HEK293 (cell line): ENCODE data around the gene MYOF.

Experiments used
- GLI2 ChIP-seq: fragments of 450-650 bp; formaldehyde crosslinking; IDR thresholded peaks from 2 replicates; pipeline ENCODE4; 2017; ENCODE audit warnings: missing biosample characterization, missing genetic modification characterization, low read depth, borderline replicate concordance
- KLF7 ChIP-seq: fragments of 450-650 bp; formaldehyde crosslinking; IDR thresholded peaks from 2 replicates; pipeline ENCODE4 v1.5.1; 2016; ENCODE audit warnings: missing biosample characterization, missing genetic modification characterization, borderline replicate concordance
- PRDM4 ChIP-seq: fragments of 450-650 bp; formaldehyde crosslinking; IDR thresholded peaks from 2 replicates; pipeline ENCODE4 v1.5.1; 2017; ENCODE audit warnings: missing biosample characterization, missing genetic modification characterization
- PRDM6 ChIP-seq: fragments of 450-650 bp; formaldehyde crosslinking; IDR thresholded peaks from 2 replicates; pipeline ENCODE4 v1.5.1; 2017; ENCODE audit warnings: missing biosample characterization, missing genetic modification characterization
- TRIM28 ChIP-seq: IDR thresholded peaks from 2 replicates; pipeline ENCODE4 v1.6.1; 2011; ENCODE audit warnings: low read length, control low read depth, borderline replicate concordance
- YY2 ChIP-seq: fragments of 450-650 bp; formaldehyde crosslinking; IDR thresholded peaks from 2 replicates; pipeline ENCODE4 v1.5.1; 2016; ENCODE audit warnings: missing biosample characterization, missing genetic modification characterization
- ZBTB49 ChIP-seq: fragments of 450-650 bp; formaldehyde crosslinking; IDR thresholded peaks from 2 replicates; pipeline ENCODE4 v1.5.1; 2016; ENCODE audit warnings: missing biosample characterization, missing genetic modification characterization, low read depth
- ZBTB7A ChIP-seq: fragments of 450-650 bp; formaldehyde crosslinking; IDR thresholded peaks from 2 replicates; pipeline ENCODE4 v1.5.1; 2016; ENCODE audit warnings: low read depth, missing biosample characterization, missing genetic modification characterization
- ZFHX2 ChIP-seq: fragments of 450-650 bp; formaldehyde crosslinking; conservative IDR thresholded peaks from 2 replicates; pipeline ENCODE4 v1.5.1; 2016; ENCODE audit warnings: missing biosample characterization, missing genetic modification characterization
- ZNF121 ChIP-seq: fragments of 450-650 bp; formaldehyde crosslinking; IDR thresholded peaks from 2 replicates; pipeline ENCODE4 v1.5.1; 2016; ENCODE audit warnings: missing biosample characterization, missing genetic modification characterization
- ZNF248 ChIP-seq: fragments of 450-650 bp; formaldehyde crosslinking; IDR thresholded peaks from 2 replicates; pipeline ENCODE4 v1.5.1; 2017; ENCODE audit warnings: missing biosample characterization, missing genetic modification characterization
- ZNF274 ChIP-seq, 2 experiments: fragments of 200-500 bp in 1 of 2; fragments of 450-650 bp in 1 of 2; sonication (Bioruptor generic) in 1 of 2; formaldehyde crosslinking in 1 of 2; IDR thresholded peaks; 2 replicates each; pipeline versions ENCODE4 v1.5.1 to v1.6.1; 2014 to 2016; ENCODE audit warnings: borderline replicate concordance in 1 of 2, inconsistent platforms in 1 of 2, low read length in 1 of 2, missing biosample characterization in 1 of 2, missing genetic modification characterization in 1 of 2
- ZNF350 ChIP-seq: fragments of 450-650 bp; formaldehyde crosslinking; IDR thresholded peaks from 2 replicates; pipeline ENCODE4 v1.5.0; 2017; ENCODE audit warnings: missing biosample characterization, mild to moderate bottlenecking, missing genetic modification characterization
- ZNF449 ChIP-seq: fragments of 450-650 bp; formaldehyde crosslinking; IDR thresholded peaks from 2 replicates; pipeline ENCODE4 v1.5.1; 2017; ENCODE audit warnings: missing biosample characterization, mild to moderate bottlenecking, missing genetic modification characterization, moderate library complexity
- ZNF521 ChIP-seq: fragments of 450-650 bp; formaldehyde crosslinking; IDR thresholded peaks from 2 replicates; pipeline ENCODE4 v1.5.1; 2017; ENCODE audit warnings: missing biosample characterization, mild to moderate bottlenecking, missing genetic modification characterization
- ZNF623 ChIP-seq: fragments of 450-650 bp; formaldehyde crosslinking; IDR thresholded peaks from 2 replicates; pipeline ENCODE4 v1.5.1; 2016; ENCODE audit warnings: missing biosample characterization, missing genetic modification characterization
- ZNF639 ChIP-seq: fragments of 450-650 bp; formaldehyde crosslinking; IDR thresholded peaks from 2 replicates; pipeline ENCODE4 v1.5.1; 2016; ENCODE audit warnings: missing biosample characterization, missing genetic modification characterization
- ZNF654 ChIP-seq: fragments of 450-650 bp; formaldehyde crosslinking; IDR thresholded peaks from 2 replicates; pipeline ENCODE4 v1.5.1; 2016; ENCODE audit warnings: low read depth, missing biosample characterization, missing genetic modification characterization
- ZNF677 ChIP-seq: fragments of 450-650 bp; IDR thresholded peaks from 2 replicates; pipeline ENCODE4 v1.5.0; 2018; ENCODE audit warnings: missing biosample characterization, mild to moderate bottlenecking, missing genetic modification characterization, moderate library complexity
- ZNF707 ChIP-seq: fragments of 450-650 bp; formaldehyde crosslinking; IDR thresholded peaks from 2 replicates; pipeline ENCODE4 v1.5.1; 2016; ENCODE audit warnings: missing biosample characterization, missing genetic modification characterization
- TF ChIP-seq, protein P1 (sequence below): fragments of 450-650 bp; formaldehyde crosslinking; IDR thresholded peaks from 2 replicates; pipeline ENCODE4 v1.5.1; 2016; ENCODE audit warnings: missing biosample characterization, missing genetic modification characterization
- TF ChIP-seq, protein P2 (sequence below): fragments of 450-650 bp; formaldehyde crosslinking; IDR thresholded peaks from 2 replicates; pipeline ENCODE4 v1.5.1; 2016; ENCODE audit warnings: missing biosample characterization, missing genetic modification characterization
- TF ChIP-seq, protein P3 (sequence below): fragments of 450-650 bp; IDR thresholded peaks from 2 replicates; pipeline ENCODE4 v1.5.1; 2018; ENCODE audit warnings: missing biosample characterization, missing genetic modification characterization

Gene MYOF

DNA sequence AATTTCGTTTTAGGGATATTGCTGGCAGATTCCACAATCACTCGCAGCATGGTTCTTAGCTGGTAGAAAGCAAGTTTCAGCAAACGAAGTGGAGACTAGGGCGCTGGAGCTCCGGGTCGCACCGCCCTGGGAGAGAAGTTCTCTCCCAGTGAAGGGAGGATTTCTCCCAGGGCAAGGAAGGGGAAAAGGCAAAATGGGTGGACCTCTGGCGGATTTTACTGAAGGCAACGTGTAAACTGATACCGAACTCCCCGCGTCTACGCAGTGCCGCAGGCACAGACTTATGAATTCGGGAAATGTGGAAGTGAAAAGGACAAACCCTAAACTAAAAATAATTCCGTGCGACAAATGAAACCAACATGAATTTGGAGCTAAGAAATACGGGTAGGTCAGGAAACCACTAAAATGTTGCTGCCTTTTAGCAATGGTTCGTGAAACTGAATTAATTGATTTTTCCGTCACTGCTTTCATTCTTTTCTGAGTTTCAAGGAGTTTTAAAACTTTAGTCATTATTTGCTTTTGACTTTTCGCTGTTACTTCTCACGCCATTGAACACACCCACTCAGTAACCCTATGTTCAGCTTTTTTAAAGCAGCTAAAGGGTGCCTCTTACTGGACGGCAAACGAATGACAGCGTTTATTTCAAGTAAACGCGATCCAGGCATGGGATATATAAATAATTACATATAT is at the start of gene MYOF (continued):
- TF ChIP-seq ZNF654, result peak; percentile 69
- TF ChIP-seq ZNF449 (tag by site-specific recombination), result no peak
- TF ChIP-seq ZNF639, result no peak
- no peak for TF ChIP-seq ZNF350 (tag by site-specific recombination)
- TF ChIP-seq ZBTB49 (tag by site-specific recombination), result no peak
- TF ChIP-seq ZNF248 (tag by site-specific recombination), result no peak
- no peak for TF ChIP-seq ZNF274 (IDR thresholded peaks at IDR 0.05; ENCODE audit: low read length)
- TF ChIP-seq ZNF274 (tag by site-specific recombination; IDR thresholded peaks at IDR 0.05; ENCODE audit: borderline replicate concordance), result no peak
- TF ChIP-seq ZFHX2 (tag by site-specific recombination), result peak; percentile 64
- TF ChIP-seq ZNF677 (tag by site-specific recombination), result no peak
- no peak for TF ChIP-seq ZBTB7A (tag by site-specific recombination)
- TF ChIP-seq PRDM4 (tag by site-specific recombination), result peak; percentile 6; the same call in 1 of the 2 replicates
- TF ChIP-seq KLF7, result no peak; the same call in 1 of the 2 replicates
- no peak for TF ChIP-seq ZNF707 (tag by site-specific recombination)
- no peak for TF ChIP-seq ZNF521
- peak; percentile 85 for TF ChIP-seq PRDM6 (tag by site-specific recombination)
- TF ChIP-seq, protein P1, sequence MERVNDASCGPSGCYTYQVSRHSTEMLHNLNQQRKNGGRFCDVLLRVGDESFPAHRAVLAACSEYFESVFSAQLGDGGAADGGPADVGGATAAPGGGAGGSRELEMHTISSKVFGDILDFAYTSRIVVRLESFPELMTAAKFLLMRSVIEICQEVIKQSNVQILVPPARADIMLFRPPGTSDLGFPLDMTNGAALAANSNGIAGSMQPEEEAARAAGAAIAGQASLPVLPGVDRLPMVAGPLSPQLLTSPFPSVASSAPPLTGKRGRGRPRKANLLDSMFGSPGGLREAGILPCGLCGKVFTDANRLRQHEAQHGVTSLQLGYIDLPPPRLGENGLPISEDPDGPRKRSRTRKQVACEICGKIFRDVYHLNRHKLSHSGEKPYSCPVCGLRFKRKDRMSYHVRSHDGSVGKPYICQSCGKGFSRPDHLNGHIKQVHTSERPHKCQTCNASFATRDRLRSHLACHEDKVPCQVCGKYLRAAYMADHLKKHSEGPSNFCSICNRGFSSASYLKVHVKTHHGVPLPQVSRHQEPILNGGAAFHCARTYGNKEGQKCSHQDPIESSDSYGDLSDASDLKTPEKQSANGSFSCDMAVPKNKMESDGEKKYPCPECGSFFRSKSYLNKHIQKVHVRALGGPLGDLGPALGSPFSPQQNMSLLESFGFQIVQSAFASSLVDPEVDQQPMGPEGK (tag by site-specific recombination), result no peak
- no peak for TF ChIP-seq YY2 (tag by site-specific recombination)
- TF ChIP-seq, protein P2, sequence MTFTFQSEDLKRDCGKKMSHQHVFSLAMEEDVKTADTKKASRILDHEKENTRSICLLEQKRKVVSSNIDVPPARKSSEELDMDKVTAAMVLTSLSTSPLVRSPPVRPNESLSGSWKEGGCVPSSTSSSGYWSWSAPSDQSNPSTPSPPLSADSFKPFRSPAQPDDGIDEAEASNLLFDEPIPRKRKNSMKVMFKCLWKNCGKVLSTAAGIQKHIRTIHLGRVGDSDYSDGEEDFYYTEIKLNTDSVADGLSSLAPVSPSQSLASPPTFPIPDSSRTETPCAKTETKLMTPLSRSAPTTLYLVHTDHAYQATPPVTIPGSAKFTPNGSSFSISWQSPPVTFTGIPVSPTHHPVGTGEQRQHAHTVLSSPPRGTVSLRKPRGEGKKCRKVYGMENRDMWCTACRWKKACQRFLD (tag by site-specific recombination), result no peak
- peak; percentile 62; the same call in 1 of the 2 replicates for TF ChIP-seq TRIM28
- TF ChIP-seq ZNF623, result no peak
- TF ChIP-seq, protein P3, sequence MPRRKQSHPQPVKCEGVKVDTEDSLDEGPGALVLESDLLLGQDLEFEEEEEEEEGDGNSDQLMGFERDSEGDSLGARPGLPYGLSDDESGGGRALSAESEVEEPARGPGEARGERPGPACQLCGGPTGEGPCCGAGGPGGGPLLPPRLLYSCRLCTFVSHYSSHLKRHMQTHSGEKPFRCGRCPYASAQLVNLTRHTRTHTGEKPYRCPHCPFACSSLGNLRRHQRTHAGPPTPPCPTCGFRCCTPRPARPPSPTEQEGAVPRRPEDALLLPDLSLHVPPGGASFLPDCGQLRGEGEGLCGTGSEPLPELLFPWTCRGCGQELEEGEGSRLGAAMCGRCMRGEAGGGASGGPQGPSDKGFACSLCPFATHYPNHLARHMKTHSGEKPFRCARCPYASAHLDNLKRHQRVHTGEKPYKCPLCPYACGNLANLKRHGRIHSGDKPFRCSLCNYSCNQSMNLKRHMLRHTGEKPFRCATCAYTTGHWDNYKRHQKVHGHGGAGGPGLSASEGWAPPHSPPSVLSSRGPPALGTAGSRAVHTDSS, result no peak
- TF ChIP-seq GLI2 (tag by site-specific recombination), result no peak
- no peak for TF ChIP-seq ZNF121
